Stomach (tissue), 9 donors: Measurements from ENCODE around the gene HPS1. TPM values are rescaled to one million over a fixed set of nuclear protein-coding genes. Genes with fewer than 3 reads are reported as not detected.

Source experiments
- DNase-seq, 2 donors: peaks; one replicate each; pipeline versions ENCODE4 v3.0.0 to v3.0.0-alpha.2; 2013 to 2019
- H3K27ac ChIP-seq, 5 donors: fragments of 200-600 bp in 4 of 5; sonication (generic) in 4 of 5; one replicate each; pipeline ENCODE4 v1.5.1; 2013 to 2019; ENCODE audit warnings: mild to moderate bottlenecking in 1 of 5, moderate library complexity in 1 of 5
- H3K27me3 ChIP-seq, 3 donors: fragments of 200-600 bp; sonication (generic); one replicate each; pipeline ENCODE4 v1.5.1; 2017 to 2019; ENCODE audit warnings: mixed run types in 1 of 3
- H3K36me3 ChIP-seq, 4 donors: fragments of 200-600 bp; sonication (generic); 1 replicate in 3 of 4; 2 replicates in 1 of 4; pipeline ENCODE4 v1.5.1; 2016 to 2019
- H3K4me1 ChIP-seq, 4 donors: fragments of 200-600 bp; sonication (generic); one replicate each; pipeline ENCODE4 v1.5.1; 2016 to 2019
- H3K4me3 ChIP-seq, 4 donors: fragments of 200-600 bp; sonication (generic) in 3 of 4; one replicate each; pipeline ENCODE4 v1.5.1; 2016 to 2019; ENCODE audit warnings: mild to moderate bottlenecking in 1 of 4
- H3K9me3 ChIP-seq, 4 donors: fragments of 200-600 bp; sonication (generic); one replicate each; pipeline ENCODE4 v1.5.1; 2016 to 2019
- EP300 ChIP-seq: sonication (generic); formaldehyde crosslinking; IDR thresholded peaks from one replicate; pipeline ENCODE4 v1.6.1; 2017; ENCODE audit warnings: antibody characterized with exemption
- POLR2A ChIP-seq, 4 donors: fragments of 450-650 bp; IDR thresholded peaks; one replicate each; pipeline ENCODE4 v1.6.1; 2016; ENCODE audit warnings: antibody characterized with exemption in 4 of 4, control low read depth in 2 of 4, mild to moderate bottlenecking in 1 of 4, moderate library complexity in 1 of 4
- POLR2AphosphoS5 ChIP-seq, 3 donors: sonication (generic); formaldehyde crosslinking; IDR thresholded peaks; one replicate each; pipeline ENCODE4 v1.6.1; 2016; ENCODE audit warnings: antibody characterized with exemption in 3 of 3
- WGBS, 5 donors: extraction: QIAGEN DNeasy Blood & Tissue Kit in 3 of 5; methylation state at CpG; one replicate each; pipeline versions ENCODE4 v1.1.5 to v1.1.7; 2013 to 2018; 5-methylcytosine and 5-hydroxymethylcytosine counted together
- intact Hi-C: fragments of 100-400 bp; cut with DNase I; formaldehyde crosslinking; loops from one replicate; pipeline ENCODE4 v1.15.1; 2023; ENCODE audit warnings: low total_unique reads
- polyA plus RNA-seq, 3 donors: library from polyadenylated mRNA; stranded (reverse); fragments of 200-250 nt; gene quantifications; one replicate each; pipeline ENCODE4 v1.2.3, GENCODE V29; 2013
- total RNA-seq, 5 donors: library from RNA; depleted of rRNA; stranded (reverse); fragments of >200 nt; gene quantifications; one replicate each; pipeline versions ENCODE4 v1.1.0 to v1.2.3, GENCODE V29; 2014 to 2016
- TF ChIP-seq, protein P1 (sequence below), 7 experiments: fragments of 450-650 bp in 4 of 7; fragments of 200-600 bp in 3 of 7; sonication (generic) in 3 of 7; IDR thresholded peaks; one replicate each; pipeline ENCODE4 v1.5.1; 2016 to 2019; ENCODE audit warnings: antibody characterized with exemption in 7 of 7, control low read depth in 2 of 7, mild to moderate bottlenecking in 1 of 7
- donor health status: healthy with polysubstance abuse.
- donor health status: Bipolar disorder and iron deficiency.
- donor health status: healthy.

The HPS1 gene
- total and polyA plus RNA-seq, 8 donors = 15.1 to 140 (median 49.1) TPM

- DNase-seq = peak; percentile 53 to 55
- Histone ChIP-seq H3K36me3 (peaks cover 38 to 99% (median 91%) of the 10 kb centered on the region in 4 donors), H3K4me1 (no peaks in the 10 kb centered on the region), H3K4me3 (no peak overlapping the region), H3K27me3 (no peaks in the 10 kb centered on the region), H3K9me3 (no peaks in the 10 kb centered on the region), H3K27ac (no peak overlapping the region)
- 86 to 91% (median 87%) methylated on average over 15 to 21 of the region's 21 CpGs for WGBS, 5 donors
- TF ChIP-seq POLR2AphosphoS5 (IDR thresholded peaks at IDR 0.05) (no peak), POLR2A (IDR thresholded peaks at IDR 0.05) (no peak)
- TF ChIP-seq, protein P1, sequence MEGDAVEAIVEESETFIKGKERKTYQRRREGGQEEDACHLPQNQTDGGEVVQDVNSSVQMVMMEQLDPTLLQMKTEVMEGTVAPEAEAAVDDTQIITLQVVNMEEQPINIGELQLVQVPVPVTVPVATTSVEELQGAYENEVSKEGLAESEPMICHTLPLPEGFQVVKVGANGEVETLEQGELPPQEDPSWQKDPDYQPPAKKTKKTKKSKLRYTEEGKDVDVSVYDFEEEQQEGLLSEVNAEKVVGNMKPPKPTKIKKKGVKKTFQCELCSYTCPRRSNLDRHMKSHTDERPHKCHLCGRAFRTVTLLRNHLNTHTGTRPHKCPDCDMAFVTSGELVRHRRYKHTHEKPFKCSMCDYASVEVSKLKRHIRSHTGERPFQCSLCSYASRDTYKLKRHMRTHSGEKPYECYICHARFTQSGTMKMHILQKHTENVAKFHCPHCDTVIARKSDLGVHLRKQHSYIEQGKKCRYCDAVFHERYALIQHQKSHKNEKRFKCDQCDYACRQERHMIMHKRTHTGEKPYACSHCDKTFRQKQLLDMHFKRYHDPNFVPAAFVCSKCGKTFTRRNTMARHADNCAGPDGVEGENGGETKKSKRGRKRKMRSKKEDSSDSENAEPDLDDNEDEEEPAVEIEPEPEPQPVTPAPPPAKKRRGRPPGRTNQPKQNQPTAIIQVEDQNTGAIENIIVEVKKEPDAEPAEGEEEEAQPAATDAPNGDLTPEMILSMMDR (IDR thresholded peaks at IDR 0.05) = peak in 5 of 7 experiments; percentile 17 to 65 (median 53)
- intact Hi-C loops = no loop called here
Observed at GRCh38 chr10:98425511-98426352, 21.0 kb downstream of the HPS1 start.

- Histone ChIP-seq H3K4me3 (no peak overlapping the region), H3K4me1 (no peaks in the 10 kb centered on the region), H3K27ac (no peak overlapping the region), H3K27me3 (no peaks in the 10 kb centered on the region), H3K36me3 (peaks cover 29 to 99% (median 91%) of the 10 kb centered on the region in 4 donors), H3K9me3 (no peaks in the 10 kb centered on the region)
- WGBS, 5 donors = 89 to 92% (median 90%) methylated on average over 15 to 23 of the region's 23 CpGs
- DNase-seq = peak in 1 of 2 donors; percentile 22
- intact Hi-C loops = no loop called here
- no peak for TF ChIP-seq POLR2AphosphoS5 (IDR thresholded peaks at IDR 0.05)
- no peak for TF ChIP-seq EP300
- TF ChIP-seq POLR2A (IDR thresholded peaks at IDR 0.05) = no peak
- TF ChIP-seq, protein P1 (IDR thresholded peaks at IDR 0.05) = no peak
Observed at GRCh38 chr10:98424295-98425254, 22.2 kb downstream of the HPS1 start.

DNA sequence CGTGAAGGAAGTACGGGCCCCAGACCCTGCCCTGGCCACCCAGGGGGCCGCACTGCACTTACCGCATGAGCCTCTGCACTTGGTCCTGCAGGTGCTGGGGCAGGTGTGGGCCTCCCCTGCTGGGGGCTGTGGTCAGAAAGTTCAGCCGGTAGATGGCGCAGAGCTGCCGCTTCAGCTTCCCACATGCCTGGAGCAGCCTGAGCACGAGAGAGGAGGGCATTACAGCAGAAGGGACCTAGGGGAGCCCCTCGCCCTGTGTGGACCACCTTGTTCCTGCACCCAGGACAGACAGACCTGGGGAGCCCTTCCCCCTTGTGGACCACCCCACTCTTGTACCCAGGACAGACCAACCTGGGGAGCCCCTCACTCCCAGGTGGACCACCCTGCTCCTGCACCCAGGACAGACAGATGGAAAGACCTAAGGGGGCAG is 23.0 kb downstream of the HPS1 start:
- intact Hi-C loops = no loop called here

More for the DNA sequence above, 23.0 kb downstream of the HPS1 start:
- Histone ChIP-seq H3K4me1 (no peaks in the 10 kb centered on the region), H3K27me3 (no peaks in the 10 kb centered on the region), H3K9me3 (no peaks in the 10 kb centered on the region), H3K36me3 (peaks cover 28 to 99% (median 91%) of the 10 kb centered on the region in 4 donors), H3K27ac (no peak overlapping the region), H3K4me3 (no peak overlapping the region)
- DNase-seq = peak; percentile 23 to 78
- 68 to 79% (median 70%) methylated on average over 7 to 9 of the region's 9 CpGs for WGBS, 5 donors
- TF ChIP-seq EP300 (no peak), POLR2A (IDR thresholded peaks at IDR 0.05) (no peak), POLR2AphosphoS5 (IDR thresholded peaks at IDR 0.05) (no peak)
- TF ChIP-seq, protein P1 (IDR thresholded peaks at IDR 0.05) = no peak
